Right cardiac atrium (tissue), 5 donors: ENCODE measurements around the gene MYH10. TPM values are rescaled to one million over a fixed set of nuclear protein-coding genes. Genes with fewer than 3 reads are reported as not detected.

Experiments used
- ATAC-seq, 2 donors: fragments of 200-7000 bp; cut with Tn5 transposase; one replicate each; pipeline versions ENCODE4 v1.8.0 to v1.9.1; 2020; ENCODE audit warnings: moderate library complexity in 2 of 2, mild to moderate bottlenecking in 1 of 2
- DNase-seq, 3 donors: peaks; one replicate each; pipeline ENCODE4 v3.0.0-alpha.2; 2020
- H3K27ac ChIP-seq: one replicate; pipeline ENCODE4 v1.5.1; 2013; ENCODE audit warnings: mild to moderate bottlenecking, low read length, control low read depth, moderate library complexity
- H3K27me3 ChIP-seq: one replicate; pipeline ENCODE4 v1.6.1; 2013; ENCODE audit not compliant: control insufficient read depth, insufficient read depth
- H3K4me1 ChIP-seq: one replicate; pipeline ENCODE4 v1.6.1; 2013; ENCODE audit warnings: low read length; ENCODE audit not compliant: control insufficient read depth, insufficient read depth
- H3K4me3 ChIP-seq: one replicate; pipeline ENCODE4 v1.5.1; 2013; ENCODE audit warnings: low read length, control low read depth
- H3K9me3 ChIP-seq: one replicate; pipeline ENCODE4 v1.6.1; 2013; ENCODE audit warnings: low read length; ENCODE audit not compliant: control insufficient read depth
- WGBS: extraction: QIAGEN DNeasy Blood & Tissue Kit; methylation state at CpG from one replicate; pipeline ENCODE4 v1.1.7; 2013; 5-methylcytosine and 5-hydroxymethylcytosine counted together
- intact Hi-C, 4 donors: fragments of 100-400 bp; cut with DNase I; formaldehyde crosslinking; loops; one replicate each; pipeline versions ENCODE4 v1.11.0 to v1.14.0; 2022 to 2023
- polyA plus RNA-seq: library from polyadenylated mRNA; stranded (reverse); fragments of 200-250 nt; gene quantifications from one replicate; pipeline ENCODE4 v1.2.3, GENCODE V29; 2013
- total RNA-seq, 4 donors: library from RNA; stranded (reverse); fragmentation: NEBNext Ultra II Directional; extraction: Animal tissue kit (Norgen Biotek cat#: 25700); gene quantifications; one replicate each; pipeline ENCODE4 v1.2.1, GENCODE V29; 2021
- donor health status: healthy with polysubstance abuse.
- donor health status: DM: no; HTN: yes; CAD: no.
- donor health status: DM: no; HTN: no; CAD: no.
- donor health status: DM: no; HTN: yes; CAD: no; lungs with severe emphysema.
- donor health status: DM: yes; HTN: yes; CAD: no.

MYH10 gene
- total and polyA plus RNA-seq, 5 donors, result 21.8 to 75.2 (median 58.4) TPM

GRCh38 chr17:8580952-8581658, 49.4 kb downstream of the MYH10 start:
- no peak overlapping the region for H3K4me3 ChIP-seq
- no peaks in the 10 kb centered on the region for H3K27me3 ChIP-seq
- intact Hi-C loops, result no loop called here
- H3K9me3 ChIP-seq, result no peaks in the 10 kb centered on the region
- peaks cover 4% of the 10 kb centered on the region for H3K4me1 ChIP-seq
- H3K27ac ChIP-seq, result no peak overlapping the region
- DNase-seq (no peak), ATAC-seq (no peak)
- 73% methylated on average over 5 of the region's 5 CpGs for WGBS

GRCh38 chr17:8577868-8578267, 52.7 kb downstream of the MYH10 start:
- ATAC-seq (no peak), DNase-seq (no peak)
- peaks cover 4% of the 10 kb centered on the region for H3K4me1 ChIP-seq
- H3K9me3 ChIP-seq, result no peaks in the 10 kb centered on the region
- intact Hi-C loops, result loop anchor here in 1 of 4 donors (5.0 kb wide), 1 partner anchor 164 kb away; the partner anchor contains the start of gene CCDC42
- no peak overlapping the region for H3K4me3 ChIP-seq
- H3K27ac ChIP-seq, result no peak overlapping the region
- no peaks in the 10 kb centered on the region for H3K27me3 ChIP-seq
- WGBS, result 54% methylated on average over 2 of the region's 2 CpGs

- 84% methylated on average over 3 of the region's 3 CpGs for WGBS
- H3K27ac ChIP-seq, result no peak overlapping the region
- H3K27me3 ChIP-seq, result no peaks in the 10 kb centered on the region
- no peaks in the 10 kb centered on the region for H3K9me3 ChIP-seq
- no peak overlapping the region for H3K4me3 ChIP-seq
- H3K4me1 ChIP-seq, result peaks cover 4% of the 10 kb centered on the region
- ATAC-seq (peak in 1 of 2 donors; percentile 22), DNase-seq (peak in 1 of 3 donors; percentile 43)
- intact Hi-C loops, result loop anchor here in 1 of 4 donors (5.0 kb wide), 1 partner anchor 166 kb away; the partner anchor contains the start of gene CCDC42
Measured at GRCh38 chr17:8576559-8577294, 53.8 kb downstream of the MYH10 start.

GRCh38 chr17:8574687-8575086, 55.8 kb downstream of the MYH10 start:
- intact Hi-C loops, result loop anchor here in 2 of 4 donors (2.0 to 5.0 kb wide), 2 partner anchors 168 to 172 kb away; partner anchors contain the start of gene CCDC42 (in 1 of the 2)
- WGBS, result 49% methylated on average over 9 of the region's 9 CpGs
- no peaks in the 10 kb centered on the region for H3K9me3 ChIP-seq
- no peaks in the 10 kb centered on the region for H3K27me3 ChIP-seq
- ATAC-seq (peak; percentile 64 to 68), DNase-seq (peak in 2 of 3 donors; percentile 33 to 59)
- no peak overlapping the region for H3K27ac ChIP-seq
- H3K4me1 ChIP-seq, result no peaks in the 10 kb centered on the region
- no peak overlapping the region for H3K4me3 ChIP-seq

- ATAC-seq (no peak), DNase-seq (no peak)
- no peaks in the 10 kb centered on the region for H3K4me1 ChIP-seq
- intact Hi-C loops, result loop anchor here in 1 of 4 donors (2.0 kb wide), 1 partner anchor 174 kb away; no protein-coding TSS in a partner anchor
- no peaks in the 10 kb centered on the region for H3K9me3 ChIP-seq
- WGBS, result 85% methylated on average over 1 of the region's 1 CpG
- H3K27me3 ChIP-seq, result no peaks in the 10 kb centered on the region
- no peak overlapping the region for H3K4me3 ChIP-seq
- H3K27ac ChIP-seq, result no peak overlapping the region
Measured at GRCh38 chr17:8572764-8573163, 57.8 kb downstream of the MYH10 start.

- DNase-seq, result no peak
- Histone ChIP-seq H3K27ac (no peak overlapping the region), H3K4me3 (no peak overlapping the region), H3K4me1 (no peaks in the 10 kb centered on the region), H3K27me3 (no peaks in the 10 kb centered on the region), H3K9me3 (no peaks in the 10 kb centered on the region)
- ATAC-seq, result no peak
- WGBS, result 70% methylated on average over 7 of the region's 7 CpGs
- intact Hi-C loops, result no loop called here
Measured at GRCh38 chr17:8563981-8564602, 66.4 kb downstream of the MYH10 start.

- ATAC-seq (no peak), DNase-seq (no peak)
- intact Hi-C loops, result no loop called here
- 79% methylated on average over 5 of the region's 5 CpGs for WGBS
- Histone ChIP-seq H3K4me3 (no peak overlapping the region), H3K27me3 (no peaks in the 10 kb centered on the region), H3K9me3 (no peaks in the 10 kb centered on the region), H3K4me1 (no peaks in the 10 kb centered on the region), H3K27ac (no peak overlapping the region)
Measured at GRCh38 chr17:8563024-8563776, 67.3 kb downstream of the MYH10 start.

DNA sequence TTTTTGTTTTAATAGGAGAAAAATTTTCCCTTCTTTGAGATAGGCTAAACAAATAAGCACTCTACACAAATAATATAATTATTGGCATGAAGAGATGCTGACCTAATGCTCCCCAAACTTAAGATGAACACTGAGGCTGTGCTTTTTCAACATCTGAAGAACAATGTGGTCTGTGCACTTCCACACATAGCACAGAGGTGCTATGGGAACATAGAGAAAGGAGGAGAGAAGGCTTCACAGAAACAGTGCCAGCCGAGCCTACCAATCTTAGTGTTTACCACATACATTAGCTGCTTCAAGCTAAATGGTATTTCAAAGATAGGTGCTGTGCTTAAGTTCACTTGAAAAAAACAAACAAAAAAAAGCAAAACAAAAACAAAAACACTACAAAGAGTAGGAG, 72.4 kb downstream of the MYH10 start:
- no peak overlapping the region for H3K4me3 ChIP-seq
- H3K27ac ChIP-seq, result no peak overlapping the region
- DNase-seq, result no peak
- intact Hi-C loops, result no loop called here
- WGBS, result 84% methylated on average over 1 of the region's 1 CpG
- no peak for ATAC-seq
- H3K4me1 ChIP-seq, result peaks cover 3% of the 10 kb centered on the region
- H3K9me3 ChIP-seq, result no peaks in the 10 kb centered on the region
- no peaks in the 10 kb centered on the region for H3K27me3 ChIP-seq

GRCh38 chr17:8557176-8557806, 73.2 kb downstream of the MYH10 start:
- no peak for DNase-seq
- 66% methylated on average over 5 of the region's 5 CpGs for WGBS
- H3K27me3 ChIP-seq, result no peaks in the 10 kb centered on the region
- no peaks in the 10 kb centered on the region for H3K9me3 ChIP-seq
- no peak overlapping the region for H3K4me3 ChIP-seq
- ATAC-seq, result no peak
- H3K27ac ChIP-seq, result peak overlapping the region; percentile 4
- intact Hi-C loops, result no loop called here
- H3K4me1 ChIP-seq, result peaks cover 3% of the 10 kb centered on the region

DNA sequence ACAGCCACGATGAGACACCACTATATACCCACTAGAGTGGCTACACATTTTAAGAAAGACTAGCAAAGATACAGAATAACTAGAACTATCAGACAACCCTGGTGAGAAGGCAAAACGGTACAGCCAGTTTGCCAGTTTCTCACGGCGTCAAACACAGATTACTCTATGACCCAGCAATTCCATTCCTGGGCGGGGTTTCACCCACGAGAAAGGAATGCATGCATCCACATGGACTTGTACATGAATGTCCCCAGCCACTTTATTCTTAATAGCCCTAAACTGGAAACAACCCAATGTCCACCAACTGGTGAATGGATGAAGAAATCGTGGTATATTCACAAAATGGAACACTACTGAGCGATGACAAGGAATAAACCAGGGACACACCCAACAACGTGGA, 74.5 kb downstream of the MYH10 start:
- no peaks in the 10 kb centered on the region for H3K9me3 ChIP-seq
- no peak for DNase-seq
- intact Hi-C loops, result no loop called here
- H3K4me3 ChIP-seq, result no peak overlapping the region
- WGBS, result 86% methylated on average over 9 of the region's 9 CpGs
- ATAC-seq, result no peak
- H3K4me1 ChIP-seq, result peaks cover 3% of the 10 kb centered on the region
- no peak overlapping the region for H3K27ac ChIP-seq
- no peaks in the 10 kb centered on the region for H3K27me3 ChIP-seq
